B cell (primary cell): Measurements from ENCODE around the gene SLC1A1. TPM values are rescaled to one million over a fixed set of nuclear protein-coding genes. Genes with fewer than 3 reads are reported as not detected.
"Not testable (repeated sequence)": the region's sequence is repeated elsewhere in the genome, so short reads cannot be mapped to it uniquely, and the experiment has no call there.

Experiments
- ATAC-seq: fragments of 200-7000 bp; cut with Tn5 transposase; one replicate; pipeline ENCODE4 v1.10.0; 2021; ENCODE audit warnings: low read depth, mild to moderate bottlenecking, moderate number of reproducible peaks, moderate library complexity
- CTCF ChIA-PET: fragments of 350-600 bp; sonication (Branson Sonifier 250); formaldehyde crosslinking; loops from one replicate; lab custom pipeline; 2021; ENCODE audit warnings: antibody characterized with exemption, inconsistent platforms; lab: Charles Lee
- POLR2A ChIA-PET: fragments of 350-600 bp; sonication (Branson Sonifier 250); formaldehyde crosslinking; loops from one replicate; lab custom pipeline; 2021; ENCODE audit warnings: antibody characterized with exemption; lab: Charles Lee
- DNase-seq: peaks from one replicate; pipeline ENCODE4 v3.0.0; 2013
- H2AFZ ChIP-seq: 2 replicates; pipeline ENCODE4 v1.6.1; 2012; ENCODE audit warnings: mild to moderate bottlenecking, low read depth, low read length; ENCODE audit not compliant: insufficient read depth, poor library complexity, severe bottlenecking
- H3K27ac ChIP-seq, 2 donors: 1 replicate in 1 of 2; 2 replicates in 1 of 2; pipeline ENCODE4 v1.5.1; 2012 to 2013; ENCODE audit warnings: low read length in 2 of 2, mild to moderate bottlenecking in 2 of 2, moderate library complexity in 1 of 2
- H3K27me3 ChIP-seq, 4 experiments: fragments of 200-600 bp in 1 of 4; sonication (generic) in 1 of 4; replicated peaks in 1 of 4; 1 replicate in 2 of 4; 2 replicates in 2 of 4; pipeline versions ENCODE4 v1.6.1 to v1.7.0; 2013 to 2016; ENCODE audit warnings: low read length in 3 of 4, mild to moderate bottlenecking in 2 of 4, mixed read lengths in 1 of 4, moderate library complexity in 1 of 4; ENCODE audit not compliant: insufficient read depth in 4 of 4, control insufficient read depth in 3 of 4; ENCODE audit errors: control extremely low read depth in 1 of 4
- H3K36me3 ChIP-seq, 2 experiments: replicated peaks in 1 of 2; 1 replicate in 1 of 2; 2 replicates in 1 of 2; pipeline versions ENCODE4 v1.6.1 to v1.7.1; 2013; ENCODE audit warnings: low read length in 1 of 2; ENCODE audit not compliant: insufficient read depth in 2 of 2, control insufficient read depth in 1 of 2; ENCODE audit errors: control extremely low read depth in 1 of 2, extremely low read depth in 1 of 2
- H3K4me1 ChIP-seq, 2 donors: fragments of 200-600 bp in 1 of 2; sonication (generic) in 1 of 2; 1 replicate in 1 of 2; 2 replicates in 1 of 2; pipeline versions ENCODE4 v1.5.1 to v1.6.1; 2013 to 2017; ENCODE audit warnings: low read length in 2 of 2; ENCODE audit not compliant: control insufficient read depth in 2 of 2, insufficient read depth in 2 of 2
- H3K4me2 ChIP-seq: replicated peaks from 2 replicates; pipeline ENCODE3; 2012; ENCODE audit warnings: mild to moderate bottlenecking, low read depth, low read length; ENCODE audit not compliant: poor library complexity, severe bottlenecking
- H3K4me3 ChIP-seq, 5 experiments: fragments of 200-600 bp in 1 of 5; sonication (generic) in 1 of 5; 1 replicate in 3 of 5; 2 replicates in 2 of 5; pipeline versions ENCODE4 v1.5.1 to v1.7.0; 2011 to 2016; ENCODE audit warnings: low read length in 4 of 5, mild to moderate bottlenecking in 4 of 5, low read depth in 2 of 5, control low read depth in 1 of 5, moderate library complexity in 1 of 5; ENCODE audit not compliant: insufficient read depth in 1 of 5; ENCODE audit errors: control extremely low read depth in 1 of 5, extremely low read depth in 1 of 5
- H3K79me2 ChIP-seq: fragments of 200-600 bp; sonication (generic); one replicate; pipeline ENCODE4 v1.6.0; 2016; ENCODE audit warnings: low read length; ENCODE audit not compliant: control insufficient read depth, insufficient read depth
- H3K9ac ChIP-seq: fragments of 200-600 bp; sonication (generic); 2 replicates; pipeline ENCODE4 v1.6.1; 2017; ENCODE audit warnings: mild to moderate bottlenecking, low read length, moderate library complexity
- H3K9me3 ChIP-seq, 3 donors: one replicate each; pipeline versions ENCODE4 v1.6.1 to v1.7.1; 2013; ENCODE audit warnings: low read length in 2 of 3; ENCODE audit not compliant: control insufficient read depth in 2 of 3, insufficient read depth in 1 of 3; ENCODE audit errors: control extremely low read depth in 1 of 3
- H4K20me1 ChIP-seq: 2 replicates; pipeline ENCODE4 v1.6.0; 2012; ENCODE audit warnings: mild to moderate bottlenecking, low read length; ENCODE audit not compliant: insufficient read depth, control insufficient read depth, poor library complexity, severe bottlenecking
- H3K27ac Mint-ChIP-seq: one replicate; pipeline ENCODE4 v1.8.0; 2021; ENCODE audit warnings: mixed read lengths
- H3K27me3 Mint-ChIP-seq: one replicate; pipeline ENCODE4 v1.8.0; 2021; ENCODE audit warnings: mixed read lengths
- H3K4me1 Mint-ChIP-seq: one replicate; pipeline ENCODE4 v1.8.0; 2021; ENCODE audit warnings: mixed read lengths
- H3K4me3 Mint-ChIP-seq: one replicate; pipeline ENCODE4 v1.8.0; 2021; ENCODE audit warnings: mixed read lengths
- H3K9me3 Mint-ChIP-seq: one replicate; pipeline ENCODE4 v1.8.0; 2022; ENCODE audit warnings: mixed read lengths; ENCODE audit not compliant: insufficient read depth
- WGBS: methylation state at CpG from one replicate; pipeline ENCODE4 v1.1.5; 2013; ENCODE audit warnings: missing lambda C conversion rate; ENCODE audit not compliant: insufficient coverage; 5-methylcytosine and 5-hydroxymethylcytosine counted together
- intact Hi-C: fragments of 100-400 bp; cut with micrococcal nuclease; formaldehyde crosslinking; loops from one replicate; pipeline ENCODE4 v1.10.0; 2022
- polyA plus RNA-seq: library from polyadenylated mRNA; depleted of rRNA; stranded (reverse); fragments of >200 nt; gene quantifications from 2 replicates; pipeline ENCODE4 v1.2.3, GENCODE V29; 2012
- total RNA-seq, 2 donors: library from RNA; stranded (reverse); fragments of 120-200 nt in 1 of 2; gene quantifications; 1 replicate in 1 of 2; 2 replicates in 1 of 2; pipeline versions ENCODE4 v1.2.3 to v1.2.4, GENCODE V29; 2013 to 2022

SLC1A1 gene
- total and polyA plus RNA-seq, 2 donors (not counting 1 experiment from before 2014, with no cell fraction given): 0.10 to 0.54 TPM

GRCh38 chr9:4531355-4531754 is 41.1 kb downstream of the SLC1A1 start:
- ATAC-seq, H3K9me3 ChIP-seq, H3K4me1 ChIP-seq, H3K4me2 ChIP-seq, H3K27me3 ChIP-seq, H2AFZ ChIP-seq, H3K79me2 ChIP-seq, H3K4me1 Mint-ChIP-seq, H3K4me3 Mint-ChIP-seq, H3K36me3 ChIP-seq, intact Hi-C loops, POLR2A ChIA-PET, H4K20me1 ChIP-seq, DNase-seq, H3K9ac ChIP-seq, H3K27ac ChIP-seq, H3K4me3 ChIP-seq, H3K9me3 Mint-ChIP-seq, H3K27me3 Mint-ChIP-seq, CTCF ChIA-PET, H3K27ac Mint-ChIP-seq: not testable (repeated sequence)
- WGBS: 86% methylated on average over 8 of the region's 8 CpGs

GRCh38 chr9:4533881-4534280 is 43.6 kb downstream of the SLC1A1 start:
- H3K27me3 Mint-ChIP-seq, H4K20me1 ChIP-seq, H3K36me3 ChIP-seq, H2AFZ ChIP-seq, H3K4me1 Mint-ChIP-seq, intact Hi-C loops, H3K4me3 Mint-ChIP-seq, H3K9me3 Mint-ChIP-seq, H3K4me3 ChIP-seq, CTCF ChIA-PET, POLR2A ChIA-PET, H3K4me2 ChIP-seq, DNase-seq, H3K9ac ChIP-seq, H3K27ac ChIP-seq, H3K79me2 ChIP-seq, H3K9me3 ChIP-seq, H3K4me1 ChIP-seq, ATAC-seq, H3K27ac Mint-ChIP-seq, H3K27me3 ChIP-seq: not testable (repeated sequence)
- WGBS: no CpG with 5 or more reads among the region's 2 CpGs

GRCh38 chr9:4536196-4536595 is 45.9 kb downstream of the SLC1A1 start:
- H3K36me3 ChIP-seq, DNase-seq, H3K27ac Mint-ChIP-seq, ATAC-seq, intact Hi-C loops, H3K4me2 ChIP-seq, H3K4me3 ChIP-seq, H3K9ac ChIP-seq, H3K4me3 Mint-ChIP-seq, H3K27me3 ChIP-seq, H2AFZ ChIP-seq, H3K4me1 Mint-ChIP-seq, POLR2A ChIA-PET, H3K27me3 Mint-ChIP-seq, CTCF ChIA-PET, H3K9me3 Mint-ChIP-seq, H4K20me1 ChIP-seq, H3K27ac ChIP-seq, H3K4me1 ChIP-seq, H3K79me2 ChIP-seq: not testable (repeated sequence)
- no CpG with 5 or more reads among the region's 1 CpG for WGBS
- peaks cover 0 to 12% (median 0%) of the 10 kb centered on the region in 3 donors for H3K9me3 ChIP-seq
